Stomach smooth muscle (tissue), 2 donors: ENCODE data around the gene NT5DC3.

Source experiments
- H3K27ac ChIP-seq: one replicate; pipeline ENCODE4 v1.7.0; 2013; ENCODE audit warnings: mild to moderate bottlenecking, low read length, inconsistent platforms
- H3K27me3 ChIP-seq, 2 donors: one replicate each; pipeline ENCODE4 v1.7.0; 2013; ENCODE audit warnings: low read length in 2 of 2; ENCODE audit not compliant: insufficient read depth in 2 of 2, control insufficient read depth in 1 of 2
- H3K36me3 ChIP-seq, 2 donors: one replicate each; pipeline ENCODE4 v1.7.0; 2013; ENCODE audit warnings: low read length in 2 of 2; ENCODE audit not compliant: control insufficient read depth in 2 of 2, insufficient read depth in 2 of 2
- H3K4me1 ChIP-seq: one replicate; pipeline ENCODE4 v1.7.0; 2013; ENCODE audit warnings: low read length; ENCODE audit not compliant: control insufficient read depth, insufficient read depth
- H3K4me3 ChIP-seq, 2 donors: one replicate each; pipeline ENCODE4 v1.7.0; 2013; ENCODE audit warnings: low read length in 2 of 2
- H3K9ac ChIP-seq, 2 donors: one replicate each; pipeline ENCODE4 v1.7.0; 2013; ENCODE audit warnings: low read length in 2 of 2, mild to moderate bottlenecking in 1 of 2
- H3K9me3 ChIP-seq, 2 donors: one replicate each; pipeline ENCODE4 v1.7.0; 2013; ENCODE audit warnings: low read length in 2 of 2; ENCODE audit not compliant: control insufficient read depth in 2 of 2
- donor health status: healthy.
- donor health status: Pancreatic carcinoma.

Gene NT5DC3

GRCh38 chr12:103799857-103800771, 40.9 kb downstream of the NT5DC3 start:
- peak overlapping the region; percentile 8 to 47 for H3K9ac ChIP-seq
- peak overlapping the region in 1 of 2 donors; percentile 55 for H3K4me3 ChIP-seq
- H3K4me1 ChIP-seq = peaks cover 29% of the 10 kb centered on the region
- H3K36me3 ChIP-seq = peaks cover 14 to 25% of the 10 kb centered on the region in 2 donors
- peak overlapping the region; percentile 71 for H3K27ac ChIP-seq
- H3K27me3 ChIP-seq = no peaks in the 10 kb centered on the region
- H3K9me3 ChIP-seq = no peaks in the 10 kb centered on the region

GRCh38 chr12:103799504-103799856, 41.6 kb downstream of the NT5DC3 start:
- Histone ChIP-seq H3K4me1 (peaks cover 32% of the 10 kb centered on the region), H3K27ac (no peak overlapping the region), H3K27me3 (no peaks in the 10 kb centered on the region), H3K9ac (no peak overlapping the region), H3K4me3 (no peak overlapping the region), H3K9me3 (no peaks in the 10 kb centered on the region), H3K36me3 (peaks cover 14 to 30% of the 10 kb centered on the region in 2 donors)

GRCh38 chr12:103798586-103798985, 42.4 kb downstream of the NT5DC3 start:
- Histone ChIP-seq H3K4me1 (peaks cover 34% of the 10 kb centered on the region), H3K27ac (no peak overlapping the region)

GRCh38 chr12:103794309-103795213, 46.5 kb downstream of the NT5DC3 start:
- peaks cover 11% of the 10 kb centered on the region for H3K4me1 ChIP-seq
- H3K27ac ChIP-seq = no peak overlapping the region
- H3K9ac ChIP-seq = no peak overlapping the region
- H3K36me3 ChIP-seq = peaks cover 35 to 54% of the 10 kb centered on the region in 2 donors
- no peak overlapping the region for H3K4me3 ChIP-seq
- no peaks in the 10 kb centered on the region for H3K9me3 ChIP-seq
- no peaks in the 10 kb centered on the region for H3K27me3 ChIP-seq

More at GRCh38 chr12:103798586-103798985, 42.4 kb downstream of the NT5DC3 start:
- Histone ChIP-seq H3K4me3 (no peak overlapping the region), H3K36me3 (peaks cover 16 to 36% of the 10 kb centered on the region in 2 donors), H3K9ac (no peak overlapping the region), H3K9me3 (no peaks in the 10 kb centered on the region), H3K27me3 (no peaks in the 10 kb centered on the region)

- Histone ChIP-seq H3K4me3 (no peak overlapping the region), H3K9ac (no peak overlapping the region), H3K9me3 (no peaks in the 10 kb centered on the region), H3K36me3 (peaks cover 35 to 58% of the 10 kb centered on the region in 2 donors), H3K27me3 (no peaks in the 10 kb centered on the region), H3K4me1 (peaks cover 9% of the 10 kb centered on the region), H3K27ac (no peak overlapping the region)
Observed at GRCh38 chr12:103793512-103794045, 47.5 kb downstream of the NT5DC3 start.

- peaks cover 9% of the 10 kb centered on the region for H3K4me1 ChIP-seq
- H3K4me3 ChIP-seq = no peak overlapping the region
- H3K27ac ChIP-seq = no peak overlapping the region
- peaks cover 33 to 58% of the 10 kb centered on the region in 2 donors for H3K36me3 ChIP-seq
- H3K27me3 ChIP-seq = no peaks in the 10 kb centered on the region
- no peaks in the 10 kb centered on the region for H3K9me3 ChIP-seq
- H3K9ac ChIP-seq = no peak overlapping the region
Observed at GRCh38 chr12:103793046-103793445, 48.0 kb downstream of the NT5DC3 start.

GRCh38 chr12:103791350-103791920, 49.6 kb downstream of the NT5DC3 start:
- Histone ChIP-seq H3K27me3 (no peaks in the 10 kb centered on the region), H3K9me3 (no peaks in the 10 kb centered on the region), H3K36me3 (peaks cover 28 to 51% of the 10 kb centered on the region in 2 donors), H3K9ac (no peak overlapping the region), H3K27ac (no peak overlapping the region), H3K4me3 (no peak overlapping the region), H3K4me1 (peaks cover 9% of the 10 kb centered on the region)

- no peak overlapping the region for H3K27ac ChIP-seq
- no peaks in the 10 kb centered on the region for H3K9me3 ChIP-seq
- H3K9ac ChIP-seq = no peak overlapping the region
- no peaks in the 10 kb centered on the region for H3K27me3 ChIP-seq
- no peak overlapping the region for H3K4me3 ChIP-seq
- peaks cover 33% of the 10 kb centered on the region in 2 donors for H3K36me3 ChIP-seq
- no peaks in the 10 kb centered on the region for H3K4me1 ChIP-seq
Observed at GRCh38 chr12:103786201-103786600, 54.8 kb downstream of the NT5DC3 start.

- peaks cover 32 to 35% of the 10 kb centered on the region in 2 donors for H3K36me3 ChIP-seq
- H3K9me3 ChIP-seq = no peaks in the 10 kb centered on the region
- no peak overlapping the region for H3K4me3 ChIP-seq
- no peak overlapping the region for H3K27ac ChIP-seq
- H3K27me3 ChIP-seq = no peaks in the 10 kb centered on the region
- no peak overlapping the region for H3K9ac ChIP-seq
- H3K4me1 ChIP-seq = no peaks in the 10 kb centered on the region
Observed at GRCh38 chr12:103785243-103786031, 55.6 kb downstream of the NT5DC3 start.
